H1 (cell line): Measurements from ENCODE around the gene KCTD12.
"Not testable (repeated sequence)": the region's sequence is repeated elsewhere in the genome, so short reads cannot be mapped to it uniquely, and the experiment has no call there.

ENCODE experiments used
- CREB1 ChIP-seq: IDR thresholded peaks from 2 replicates; pipeline ENCODE4 v1.6.1; 2012; ENCODE audit warnings: inconsistent platforms
- EZH2 ChIP-seq: fragments of 200-600 bp; sonication (generic); IDR thresholded peaks from 2 replicates; pipeline ENCODE4 v1.7.1; 2012; ENCODE audit warnings: low read depth, mild to moderate bottlenecking, moderate library complexity, low read length, inconsistent platforms; ENCODE audit not compliant: severe bottlenecking
- TF ChIP-seq, protein P1 (sequence below): IDR thresholded peaks from 2 replicates; pipeline ENCODE4 v1.6.1; 2012; ENCODE audit warnings: low read length, inconsistent platforms

DNA sequence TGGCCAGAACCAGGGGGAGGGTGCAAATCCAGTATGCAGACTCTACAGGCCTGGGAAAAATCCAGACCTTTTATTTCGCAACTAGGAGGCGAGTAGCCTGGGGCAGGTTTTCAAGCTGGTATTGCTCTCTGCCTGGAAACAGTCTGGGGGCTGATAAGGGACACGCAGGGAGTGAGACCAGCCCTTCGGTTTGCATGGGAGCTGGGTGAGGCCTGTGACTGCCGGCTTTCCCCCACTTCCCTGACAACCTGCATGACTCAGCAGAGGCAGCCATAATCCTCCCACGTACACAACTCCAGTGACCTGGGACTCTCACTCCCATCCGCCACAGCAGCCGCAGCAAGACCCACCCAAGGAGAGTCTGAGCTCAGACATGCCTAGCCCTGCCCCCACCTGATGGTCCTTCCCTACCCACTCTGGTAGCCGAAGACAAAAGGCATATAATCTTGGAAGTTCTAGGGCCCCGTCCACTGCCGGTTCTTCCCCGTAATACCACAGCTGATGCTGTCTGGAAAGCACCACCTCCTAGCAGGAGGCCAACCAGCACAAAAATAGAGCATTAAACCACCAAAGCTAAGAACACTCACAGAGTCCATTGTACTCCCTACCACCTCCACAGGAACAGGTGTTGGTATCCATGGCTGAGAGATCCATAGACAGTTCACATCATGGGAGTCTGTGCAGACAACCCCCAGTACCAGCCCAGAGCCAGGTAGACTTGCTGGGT is 31.7 kb upstream of the KCTD12 start:
- not testable (repeated sequence) for TF ChIP-seq EZH2, CREB1
- TF ChIP-seq, protein P1, sequence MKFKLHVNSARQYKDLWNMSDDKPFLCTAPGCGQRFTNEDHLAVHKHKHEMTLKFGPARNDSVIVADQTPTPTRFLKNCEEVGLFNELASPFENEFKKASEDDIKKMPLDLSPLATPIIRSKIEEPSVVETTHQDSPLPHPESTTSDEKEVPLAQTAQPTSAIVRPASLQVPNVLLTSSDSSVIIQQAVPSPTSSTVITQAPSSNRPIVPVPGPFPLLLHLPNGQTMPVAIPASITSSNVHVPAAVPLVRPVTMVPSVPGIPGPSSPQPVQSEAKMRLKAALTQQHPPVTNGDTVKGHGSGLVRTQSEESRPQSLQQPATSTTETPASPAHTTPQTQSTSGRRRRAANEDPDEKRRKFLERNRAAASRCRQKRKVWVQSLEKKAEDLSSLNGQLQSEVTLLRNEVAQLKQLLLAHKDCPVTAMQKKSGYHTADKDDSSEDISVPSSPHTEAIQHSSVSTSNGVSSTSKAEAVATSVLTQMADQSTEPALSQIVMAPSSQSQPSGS: not testable (repeated sequence)
